Heart left ventricle (tissue), 16 donors: Measurements from ENCODE around the gene ARHGAP26. TPM values are rescaled to one million over a fixed set of nuclear protein-coding genes. Genes with fewer than 3 reads are reported as not detected.

Source experiments
- ATAC-seq, 4 donors: fragments of 200-7000 bp; cut with Tn5 transposase; one replicate each; pipeline ENCODE4 v1.9.1; 2020 to 2022; ENCODE audit warnings: moderate library complexity in 4 of 4, mild to moderate bottlenecking in 3 of 4, moderate number of reproducible peaks in 1 of 4
- DNase-seq, 5 donors: peaks; one replicate each; pipeline ENCODE4 v3.0.0-alpha.2; 2020
- H3K27ac ChIP-seq, 12 donors: fragments of 200-600 bp; sonication (generic) in 4 of 12; one replicate each; pipeline versions ENCODE4 v1.5.0 to v1.8.0; 2016 to 2022; ENCODE audit warnings: mild to moderate bottlenecking in 2 of 12
- H3K27me3 ChIP-seq, 9 donors: fragments of 200-600 bp; sonication (generic) in 2 of 9; one replicate each; pipeline versions ENCODE4 v1.5.1 to v1.8.0; 2016 to 2022; ENCODE audit warnings: mild to moderate bottlenecking in 3 of 9
- H3K36me3 ChIP-seq, 9 donors: fragments of 200-600 bp; sonication (generic) in 2 of 9; one replicate each; pipeline versions ENCODE4 v1.5.0 to v1.8.0; 2018 to 2022; ENCODE audit warnings: mild to moderate bottlenecking in 2 of 9
- H3K4me1 ChIP-seq, 12 donors: fragments of 200-600 bp; sonication (generic) in 4 of 12; one replicate each; pipeline versions ENCODE4 v1.5.0 to v1.8.0; 2016 to 2022; ENCODE audit warnings: mild to moderate bottlenecking in 3 of 12
- H3K4me3 ChIP-seq, 12 donors: fragments of 200-600 bp; sonication (generic) in 4 of 12; one replicate each; pipeline versions ENCODE4 v1.5.0 to v1.8.0; 2017 to 2022; ENCODE audit warnings: mild to moderate bottlenecking in 9 of 12, moderate library complexity in 4 of 12
- H3K9me3 ChIP-seq, 12 donors: fragments of 200-600 bp; sonication (generic) in 4 of 12; one replicate each; pipeline versions ENCODE4 v1.5.0 to v1.8.0; 2016 to 2022; ENCODE audit warnings: mild to moderate bottlenecking in 1 of 12
- CTCF ChIP-seq, 12 donors: fragments of 200-600 bp; sonication (generic) in 4 of 12; IDR thresholded peaks; one replicate each; pipeline versions ENCODE4 v1.5.0 to v1.8.0; 2018 to 2022; ENCODE audit warnings: antibody characterized with exemption in 12 of 12, mild to moderate bottlenecking in 5 of 12
- POLR2A ChIP-seq, 2 donors: fragments of 450-650 bp; IDR thresholded peaks; one replicate each; pipeline ENCODE4 v1.6.1; 2017; ENCODE audit warnings: antibody characterized with exemption in 2 of 2, mild to moderate bottlenecking in 2 of 2, moderate library complexity in 2 of 2
- WGBS, 4 donors: extraction: QIAGEN DNeasy Blood & Tissue Kit in 2 of 4; methylation state at CpG; one replicate each; pipeline versions ENCODE4 v1.1.5 to v1.1.7; 2013 to 2018; 5-methylcytosine and 5-hydroxymethylcytosine counted together
- intact Hi-C, 10 donors: fragments of 100-400 bp; cut with DNase I; formaldehyde crosslinking; loops; one replicate each; pipeline versions ENCODE4 v1.11.1 to v1.14.2; 2022
- polyA plus RNA-seq, 2 donors: library from polyadenylated mRNA; stranded (reverse); fragments of 200-250 nt; gene quantifications; one replicate each; pipeline ENCODE4 v1.2.3, GENCODE V29; 2013
- total RNA-seq, 9 donors: library from RNA; depleted of rRNA in 2 of 9; stranded (reverse); fragments of >200 nt in 2 of 9; fragmentation: NEBNext Ultra II Directional in 3 of 9; extraction: Animal tissue kit (Norgen Biotek cat#: 25700) in 3 of 9; gene quantifications; one replicate each; pipeline versions ENCODE4 v1.1.0 to v1.2.4, GENCODE V29; 2016 to 2023
- donor health status: ischemic (EF 13 %, LVEDD 7.1; RV severe dilation, severe dysfunction).
- donor health status: healthy with polysubstance abuse.
- donor health status: DM: no; HTN: yes; CAD: no.
- donor health status: DM: no; HTN: no; CAD: no.
- donor health status: ischemic (EF 25% LVEDD 6.9; RV normal size, moderate dysfunction).
- donor health status: ischemic (EF 25% LVEDD 5.7; RV mildly dilated, moderate dysfunction).
- donor health status: healthy.
- donor health status: DM: yes; HTN: yes; CAD: no.
- donor health status: ischemic (EF 35%, LVEDD 5.7; RV mildly dilated, moderate dysfunction).
- donor health status: nonischemic (EF 11% LVEDD 7.7; RV severe dilation, severe dysfunction).
- donor health status: DM: yes; HTN: yes; CAD: no.
- donor health status: PGD.
- donor health status: ischemic (EF 29% LVEDD 5.4; RV normal size, mild dysfunction).
- donor health status: nonischemic (EF 23%, LVEDD 6.1; RV moderate dilation, normal function).

ARHGAP26 gene
- total and polyA plus RNA-seq, 11 donors: 11.9 to 52.1 (median 33.7) TPM

- peaks cover 5 to 75% (median 63%) of the 10 kb centered on the region in 12 donors for H3K4me1 ChIP-seq
- WGBS, 4 donors: 16 to 32% (median 28%) methylated on average over 5 of the region's 5 CpGs
- no peaks in the 10 kb centered on the region for H3K27me3 ChIP-seq
- H3K4me3 ChIP-seq: peak overlapping the region in 6 of 12 donors; percentile 1 to 33 (median 9)
- intact Hi-C loops: loop anchor here in 4 of 10 donors (5.0 to 10.0 kb wide), 4 partner anchors 42 to 338 kb away; partner anchors contain the start of gene NR3C1 (in 1 of the 4)
- H3K36me3 ChIP-seq: peaks cover 0 to 17% (median 10%) of the 10 kb centered on the region in 9 donors
- no peaks in the 10 kb centered on the region for H3K9me3 ChIP-seq
- no peak for DNase-seq
- TF ChIP-seq POLR2A (IDR thresholded peaks at IDR 0.05): no peak
- TF ChIP-seq CTCF (IDR thresholded peaks at IDR 0.05): no peak
- ATAC-seq: peak; percentile 38 to 74 (median 53)
- peak overlapping the region; percentile 8 to 88 (median 72) for H3K27ac ChIP-seq
These were observed 294.1 kb downstream of the ARHGAP26 start for GRCh38 chr5:143064218-143064641.

GRCh38 chr5:143064676-143065075 is 294.5 kb downstream of the ARHGAP26 start:
- Histone ChIP-seq H3K27ac (peak overlapping the region; percentile 8 to 88 (median 72)), H3K9me3 (no peaks in the 10 kb centered on the region), H3K36me3 (peaks cover 0 to 21% (median 15%) of the 10 kb centered on the region in 9 donors), H3K27me3 (no peaks in the 10 kb centered on the region), H3K4me3 (peak overlapping the region in 6 of 12 donors; percentile 1 to 33 (median 9)), H3K4me1 (peaks cover 5 to 70% (median 59%) of the 10 kb centered on the region in 12 donors)
- no peak for DNase-seq
- WGBS, 4 donors: 39 to 54% (median 43%) methylated on average over 2 of the region's 2 CpGs
- no peak for ATAC-seq
- no peak for TF ChIP-seq CTCF (IDR thresholded peaks at IDR 0.05)
- TF ChIP-seq POLR2A (IDR thresholded peaks at IDR 0.05): no peak
- intact Hi-C loops: loop anchor here in 4 of 10 donors (5.0 to 10.0 kb wide), 4 partner anchors 42 to 338 kb away; partner anchors contain the start of gene NR3C1 (in 1 of the 4)

- WGBS, 4 donors: 59 to 61% (median 60%) methylated on average over 10 of the region's 10 CpGs
- Histone ChIP-seq H3K36me3 (peaks cover 0 to 26% (median 15%) of the 10 kb centered on the region in 9 donors), H3K27me3 (no peaks in the 10 kb centered on the region), H3K27ac (peak overlapping the region in 11 of 12 donors; percentile 49 to 88 (median 73)), H3K9me3 (no peaks in the 10 kb centered on the region), H3K4me1 (peaks cover 5 to 63% (median 52%) of the 10 kb centered on the region in 12 donors), H3K4me3 (peak overlapping the region in 2 of 12 donors; percentile 1 to 33)
- intact Hi-C loops: loop anchor here in 2 of 10 donors (10.0 kb wide), 2 partner anchors 61 to 141 kb away; no protein-coding TSS in a partner anchor
- ATAC-seq: peak in 2 of 4 donors; percentile 17 to 40
- no peak for DNase-seq
- TF ChIP-seq POLR2A (IDR thresholded peaks at IDR 0.05) (no peak), CTCF (IDR thresholded peaks at IDR 0.05) (no peak)
These were observed 295.2 kb downstream of the ARHGAP26 start for GRCh38 chr5:143065185-143065965.

- intact Hi-C loops: loop anchor here in 2 of 10 donors (10.0 kb wide), 2 partner anchors 61 to 141 kb away; no protein-coding TSS in a partner anchor
- TF ChIP-seq CTCF (IDR thresholded peaks at IDR 0.05): no peak
- TF ChIP-seq POLR2A (IDR thresholded peaks at IDR 0.05): no peak
- no peaks in the 10 kb centered on the region for H3K9me3 ChIP-seq
- WGBS, 4 donors: 89 to 97% (median 94%) methylated on average over 7 of the region's 7 CpGs
- peaks cover 0 to 29% (median 15%) of the 10 kb centered on the region in 9 donors for H3K36me3 ChIP-seq
- no peak for DNase-seq
- no peaks in the 10 kb centered on the region for H3K27me3 ChIP-seq
- peak overlapping the region in 9 of 12 donors; percentile 1 to 88 (median 65) for H3K27ac ChIP-seq
- peaks cover 5 to 60% (median 51%) of the 10 kb centered on the region in 12 donors for H3K4me1 ChIP-seq
- no peak for ATAC-seq
- no peak overlapping the region for H3K4me3 ChIP-seq
These were observed 295.9 kb downstream of the ARHGAP26 start for GRCh38 chr5:143065996-143066522.
